KOPT-K1 (cell line): ENCODE data around the gene MDH1B.

ENCODE experiments used
- H3K27ac ChIP-seq: fragments of 200-600 bp; sonication (generic); 2 replicates; pipeline ENCODE4 v1.5.1; 2016; ENCODE audit warnings: antibody characterized with exemption, mild to moderate bottlenecking, low read depth, low read length; ENCODE audit not compliant: poor library complexity, severe bottlenecking
- H3K36me3 ChIP-seq: fragments of 200-600 bp; sonication (generic); 2 replicates; pipeline ENCODE4 v1.5.1; 2017; ENCODE audit warnings: antibody characterized with exemption, mild to moderate bottlenecking, low read length, moderate library complexity; ENCODE audit not compliant: insufficient read depth
- H3K9me3 ChIP-seq: fragments of 200-600 bp; sonication (generic); 2 replicates; pipeline ENCODE4 v1.5.1; 2017; ENCODE audit warnings: antibody characterized with exemption, low read length, mild to moderate bottlenecking; ENCODE audit not compliant: insufficient read depth, poor library complexity, severe bottlenecking

The MDH1B gene

DNA sequence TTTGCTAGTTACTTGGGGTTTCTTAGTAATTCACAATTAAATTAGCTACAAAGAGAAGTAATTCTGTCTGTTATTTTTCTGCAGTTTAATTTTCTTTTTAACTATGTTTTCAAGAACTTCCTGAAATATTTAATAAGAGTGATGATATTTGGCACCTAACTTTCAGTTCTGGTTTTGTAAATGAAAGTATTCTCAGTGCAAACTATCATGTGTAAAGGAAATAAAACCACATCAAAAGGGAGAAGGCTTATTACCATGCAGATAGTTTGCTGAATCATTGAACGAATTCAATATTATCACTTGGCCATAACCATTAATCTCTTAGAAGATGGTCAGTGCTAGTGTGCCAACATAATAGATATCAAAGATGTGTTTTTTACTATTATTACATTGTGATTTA is 76.1 kb downstream of the MDH1B start:
- no peaks in the 10 kb centered on the region for H3K9me3 ChIP-seq
- H3K27ac ChIP-seq = no peak overlapping the region
- no peaks in the 10 kb centered on the region for H3K36me3 ChIP-seq

DNA sequence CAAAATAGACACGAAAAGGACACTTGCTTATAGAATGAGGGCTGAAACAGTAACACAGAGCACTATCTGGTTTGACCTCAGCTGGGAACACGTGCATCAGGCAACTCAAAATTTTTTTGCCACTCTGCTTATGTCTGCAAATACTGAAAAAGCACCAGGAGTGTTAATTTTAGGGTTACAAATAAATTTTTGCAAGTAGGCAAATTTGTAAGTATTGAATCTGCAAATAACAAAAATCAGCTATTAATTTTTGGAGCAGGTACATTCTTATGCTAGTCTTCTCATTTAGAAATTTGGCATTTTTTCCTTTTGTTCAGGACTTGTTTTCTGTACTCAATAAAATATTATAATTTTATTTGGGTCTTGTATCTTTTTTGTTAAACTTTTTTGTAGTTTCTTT is 76.7 kb downstream of the MDH1B start:
- no peaks in the 10 kb centered on the region for H3K9me3 ChIP-seq
- H3K27ac ChIP-seq = no peak overlapping the region
- H3K36me3 ChIP-seq = no peaks in the 10 kb centered on the region
